H1 (cell line): ENCODE results near the gene MAML3.

ENCODE experiments used
- CHD2 ChIP-seq: IDR thresholded peaks from 2 replicates; pipeline ENCODE4 v1.6.1; 2012; ENCODE audit warnings: low read length, improper control_type of control experiment
- POLR2A ChIP-seq, 2 experiments: IDR thresholded peaks; 1 replicate in 1 of 2; 2 replicates in 1 of 2; pipeline ENCODE4 v1.6.1; 2011; ENCODE audit warnings: low read depth in 2 of 2, low read length in 2 of 2, mild to moderate bottlenecking in 2 of 2; ENCODE audit errors: control extremely low read depth in 1 of 2
- POLR2AphosphoS5 ChIP-seq: IDR thresholded peaks from 2 replicates; pipeline ENCODE4 v1.6.1; 2011; ENCODE audit warnings: low read depth, low read length

DNA sequence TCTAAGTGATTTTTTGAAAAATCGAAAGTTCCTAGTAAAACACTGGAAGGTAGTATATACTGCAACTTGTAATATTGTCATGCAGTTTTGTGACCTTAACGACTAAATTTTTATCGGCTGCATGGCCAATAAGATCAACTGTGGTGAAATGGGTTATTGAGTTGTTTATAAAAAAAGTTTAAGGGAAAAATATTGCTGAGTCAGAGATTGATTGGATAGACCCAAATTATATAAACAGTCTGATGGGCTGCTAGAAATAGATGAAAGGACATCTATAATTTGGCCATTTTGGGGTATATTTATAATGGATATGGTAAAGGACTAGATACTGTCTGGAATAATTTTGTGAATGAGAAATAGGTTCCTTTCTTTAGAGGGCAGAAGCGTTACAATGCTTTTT, 432.2 kb downstream of the MAML3 start:
- no peak for TF ChIP-seq CHD2
- TF ChIP-seq POLR2A (IDR thresholded peaks at IDR 0.05; ENCODE audit: control extremely low read depth in 1 of 2, low read depth in 2 of 2, low read length in 2 of 2): no peak
- no peak for TF ChIP-seq POLR2AphosphoS5
